Heart right ventricle (tissue), 16 donors: Measurements from ENCODE around the gene TNFAIP1. TPM values are rescaled to one million over a fixed set of nuclear protein-coding genes. Genes with fewer than 3 reads are reported as not detected.

Source experiments
- ATAC-seq, 8 donors: fragments of 200-7000 bp; cut with Tn5 transposase; one replicate each; pipeline ENCODE4 v1.9.1; 2020; ENCODE audit warnings: mild to moderate bottlenecking in 8 of 8, moderate library complexity in 8 of 8, moderate number of reproducible peaks in 1 of 8
- DNase-seq, 2 donors: peaks; one replicate each; pipeline ENCODE4 v3.0.0-alpha.2; 2020
- H3K27ac ChIP-seq, 10 donors: fragments of 200-600 bp; sonication (generic) in 2 of 10; one replicate each; pipeline versions ENCODE4 v1.5.0 to v1.8.0; 2020 to 2022; ENCODE audit warnings: mild to moderate bottlenecking in 3 of 10
- H3K27me3 ChIP-seq, 7 donors: fragments of 200-600 bp; one replicate each; pipeline ENCODE4 v1.8.0; 2021 to 2022; ENCODE audit warnings: mild to moderate bottlenecking in 2 of 7
- H3K36me3 ChIP-seq, 9 donors: fragments of 200-600 bp; sonication (generic) in 1 of 9; one replicate each; pipeline versions ENCODE4 v1.5.0 to v1.8.0; 2020 to 2022; ENCODE audit warnings: mild to moderate bottlenecking in 2 of 9
- H3K4me1 ChIP-seq, 9 donors: fragments of 200-600 bp; sonication (generic) in 1 of 9; one replicate each; pipeline versions ENCODE4 v1.5.0 to v1.8.0; 2020 to 2022; ENCODE audit warnings: mild to moderate bottlenecking in 4 of 9
- H3K4me3 ChIP-seq, 10 donors: fragments of 200-600 bp; sonication (generic) in 2 of 10; one replicate each; pipeline versions ENCODE4 v1.5.0 to v1.8.0; 2020 to 2022; ENCODE audit warnings: mild to moderate bottlenecking in 7 of 10, moderate library complexity in 2 of 10
- H3K9me3 ChIP-seq, 11 donors: fragments of 200-600 bp in 10 of 11; sonication (generic) in 2 of 11; one replicate each; pipeline versions ENCODE4 v1.5.0 to v1.8.0; 2013 to 2022; ENCODE audit warnings: mild to moderate bottlenecking in 2 of 11, control low read depth in 1 of 11, moderate library complexity in 1 of 11
- WGBS, 2 donors: extraction: QIAGEN DNeasy Blood & Tissue Kit; methylation state at CpG; one replicate each; pipeline ENCODE4 v1.1.7; 2013; ENCODE audit warnings: inconsistent platforms in 1 of 2; 5-methylcytosine and 5-hydroxymethylcytosine counted together
- intact Hi-C, 10 donors: fragments of 100-400 bp; cut with DNase I; formaldehyde crosslinking; loops; one replicate each; pipeline versions ENCODE4 v1.11.1 to v1.14.2; 2022
- polyA plus RNA-seq, 2 donors: library from polyadenylated mRNA; stranded (reverse); fragments of 200-250 nt; gene quantifications; one replicate each; pipeline ENCODE4 v1.2.3, GENCODE V29; 2013
- total RNA-seq, 10 donors: library from RNA; stranded (reverse); fragmentation: NEBNext Ultra II Directional in 3 of 10; extraction: Animal tissue kit (Norgen Biotek cat#: 25700) in 3 of 10; gene quantifications; one replicate each; pipeline versions ENCODE4 v1.2.1 to v1.2.4, GENCODE V29; 2021 to 2023
- TF ChIP-seq, protein P1 (sequence below), 9 donors: fragments of 200-600 bp; sonication (generic) in 2 of 9; IDR thresholded peaks; one replicate each; pipeline versions ENCODE4 v1.5.0 to v1.8.0; 2021 to 2022; ENCODE audit warnings: antibody characterized with exemption in 9 of 9, mild to moderate bottlenecking in 5 of 9, moderate library complexity in 1 of 9
- donor health status: Arrhythmogenic right ventricular cardiomyopathy.
- donor health status: ischemic (EF 13 %, LVEDD 7.1; RV severe dilation, severe dysfunction).
- donor health status: healthy with polysubstance abuse.
- donor health status: DM: no; HTN: yes; CAD: no.
- donor health status: DM: no; HTN: no; CAD: no.
- donor health status: ischemic (EF 25% LVEDD 6.9; RV normal size, moderate dysfunction).
- donor health status: ischemic (EF 25% LVEDD 5.7; RV mildly dilated, moderate dysfunction).
- donor health status: healthy.
- donor health status: DM: yes; HTN: yes; CAD: no.
- donor health status: Ischemic cardiomyopathy.
- donor health status: ischemic (EF 35%, LVEDD 5.7; RV mildly dilated, moderate dysfunction).
- donor health status: nonischemic (EF 11% LVEDD 7.7; RV severe dilation, severe dysfunction).
- donor health status: DM: yes; HTN: yes; CAD: no.
- donor health status: PGD.
- donor health status: ischemic (EF 29% LVEDD 5.4; RV normal size, mild dysfunction).
- donor health status: nonischemic (EF 23%, LVEDD 6.1; RV moderate dilation, normal function).

TNFAIP1 gene
- total and polyA plus RNA-seq, 12 donors: 15.1 to 87.6 (median 43.2) TPM

DNA sequence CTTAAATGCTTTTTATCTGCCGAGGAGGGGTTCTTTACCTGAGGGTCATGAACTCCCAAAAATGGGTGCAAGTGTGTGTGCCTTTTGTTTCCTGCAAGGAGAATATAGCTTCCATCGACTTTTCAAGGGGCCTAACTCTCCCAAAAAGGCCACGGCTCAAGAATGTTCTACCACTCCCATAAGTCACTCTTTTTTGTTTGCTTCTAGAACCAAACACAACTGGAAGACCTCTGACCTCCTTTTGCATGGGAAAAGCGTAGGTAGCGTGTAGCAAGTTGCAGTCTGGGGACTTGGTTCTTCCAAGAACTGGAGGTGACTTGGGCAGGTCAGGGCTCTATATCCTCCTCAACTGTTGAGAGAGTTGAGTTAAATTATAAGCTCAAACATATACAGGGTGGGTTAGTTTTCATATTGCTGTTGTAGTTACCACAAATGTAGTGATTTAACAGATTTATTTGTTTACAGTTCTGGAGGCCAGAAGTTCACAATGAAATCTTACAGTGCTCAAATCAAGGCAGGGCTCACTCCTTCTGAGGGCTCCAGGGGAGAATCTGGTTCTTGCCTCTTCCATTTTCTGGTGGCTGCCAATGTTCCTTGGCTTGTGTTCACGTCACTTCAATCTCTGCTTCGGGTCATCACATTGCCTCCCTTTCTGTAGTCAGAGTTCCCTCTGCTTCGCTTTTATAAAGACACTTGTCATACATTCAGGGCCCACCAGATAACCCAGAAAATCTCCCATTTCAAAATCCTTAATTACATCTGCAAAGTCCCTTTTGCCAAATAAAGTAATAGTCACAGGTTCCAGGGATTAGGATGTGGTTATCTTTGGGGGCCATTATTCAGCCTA lies 15.1 kb upstream of the TNFAIP1 start:
- Histone ChIP-seq H3K27me3 (no peaks in the 10 kb centered on the region), H3K4me1 (peaks cover 3 to 31% (median 16%) of the 10 kb centered on the region in 9 donors), H3K9me3 (no peaks in the 10 kb centered on the region), H3K4me3 (no peak overlapping the region), H3K36me3 (no peaks in the 10 kb centered on the region), H3K27ac (no peak overlapping the region)
- TF ChIP-seq, protein P1, sequence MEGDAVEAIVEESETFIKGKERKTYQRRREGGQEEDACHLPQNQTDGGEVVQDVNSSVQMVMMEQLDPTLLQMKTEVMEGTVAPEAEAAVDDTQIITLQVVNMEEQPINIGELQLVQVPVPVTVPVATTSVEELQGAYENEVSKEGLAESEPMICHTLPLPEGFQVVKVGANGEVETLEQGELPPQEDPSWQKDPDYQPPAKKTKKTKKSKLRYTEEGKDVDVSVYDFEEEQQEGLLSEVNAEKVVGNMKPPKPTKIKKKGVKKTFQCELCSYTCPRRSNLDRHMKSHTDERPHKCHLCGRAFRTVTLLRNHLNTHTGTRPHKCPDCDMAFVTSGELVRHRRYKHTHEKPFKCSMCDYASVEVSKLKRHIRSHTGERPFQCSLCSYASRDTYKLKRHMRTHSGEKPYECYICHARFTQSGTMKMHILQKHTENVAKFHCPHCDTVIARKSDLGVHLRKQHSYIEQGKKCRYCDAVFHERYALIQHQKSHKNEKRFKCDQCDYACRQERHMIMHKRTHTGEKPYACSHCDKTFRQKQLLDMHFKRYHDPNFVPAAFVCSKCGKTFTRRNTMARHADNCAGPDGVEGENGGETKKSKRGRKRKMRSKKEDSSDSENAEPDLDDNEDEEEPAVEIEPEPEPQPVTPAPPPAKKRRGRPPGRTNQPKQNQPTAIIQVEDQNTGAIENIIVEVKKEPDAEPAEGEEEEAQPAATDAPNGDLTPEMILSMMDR (IDR thresholded peaks at IDR 0.05): no peak
- no peak for DNase-seq
- intact Hi-C loops: no loop called here
- ATAC-seq: no peak
- 73 to 78% methylated on average over 8 of the region's 8 CpGs for WGBS, 2 donors

- Histone ChIP-seq H3K27ac (no peak overlapping the region), H3K9me3 (no peaks in the 10 kb centered on the region), H3K4me1 (peaks cover 0 to 21% (median 7%) of the 10 kb centered on the region in 9 donors), H3K4me3 (no peak overlapping the region), H3K36me3 (peaks cover 0 to 36% (median 12%) of the 10 kb centered on the region in 9 donors), H3K27me3 (no peaks in the 10 kb centered on the region)
- intact Hi-C loops: no loop called here
- DNase-seq: no peak
- no peak for ATAC-seq
- TF ChIP-seq, protein P1 (IDR thresholded peaks at IDR 0.05): no peak
- 89 to 92% methylated on average over 5 of the region's 5 CpGs for WGBS, 2 donors
These were observed 11.3 kb upstream of the TNFAIP1 start for GRCh38 chr17:28324267-28324745.

DNA sequence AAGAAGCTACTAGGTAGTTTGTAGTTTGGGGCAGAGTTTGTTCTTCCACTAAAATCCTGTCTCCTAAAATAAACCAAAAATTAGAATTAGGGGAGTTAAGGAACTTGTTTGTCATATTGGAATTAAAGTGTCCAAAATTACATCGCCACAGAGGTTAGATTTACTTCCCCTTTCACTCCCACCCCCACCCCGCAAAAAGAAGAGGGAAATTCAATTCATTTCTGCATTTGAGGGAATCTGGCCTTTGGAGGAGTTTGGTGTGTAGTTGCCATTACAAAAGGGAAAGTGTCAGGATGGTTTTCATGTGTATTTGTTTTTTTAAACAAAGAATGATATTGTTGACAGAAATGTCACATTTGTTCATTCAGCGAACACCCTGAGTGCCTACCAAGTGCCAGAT lies 10.8 kb upstream of the TNFAIP1 start:
- WGBS, 2 donors: 92 to 95% methylated on average over 3 of the region's 3 CpGs
- ATAC-seq: no peak
- Histone ChIP-seq H3K4me3 (no peak overlapping the region), H3K27me3 (no peaks in the 10 kb centered on the region), H3K36me3 (peaks cover 0 to 40% (median 14%) of the 10 kb centered on the region in 9 donors), H3K9me3 (no peaks in the 10 kb centered on the region), H3K4me1 (peaks cover 0 to 17% (median 2%) of the 10 kb centered on the region in 9 donors), H3K27ac (no peak overlapping the region)
- TF ChIP-seq, protein P1 (IDR thresholded peaks at IDR 0.05): no peak
- no peak for DNase-seq
- intact Hi-C loops: no loop called here

DNA sequence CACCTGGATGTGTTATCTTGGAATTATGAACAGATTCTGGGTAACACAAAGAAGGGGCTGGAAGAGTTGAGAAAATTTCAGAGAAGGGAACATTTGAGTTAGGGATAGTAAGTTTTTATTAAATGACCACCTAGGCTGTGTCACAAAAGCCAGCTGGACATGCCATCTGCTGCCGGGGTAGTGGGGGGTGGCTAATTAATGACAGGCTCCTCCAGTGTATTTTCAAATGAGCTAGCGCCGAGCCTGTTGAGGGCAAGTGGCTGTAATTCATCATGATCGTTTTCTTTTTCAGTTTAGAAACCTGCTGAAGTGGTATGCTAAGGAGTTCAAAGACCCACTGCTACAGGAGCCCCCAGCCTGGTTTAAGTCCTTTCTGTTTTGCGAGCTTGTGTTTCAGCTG lies 10.3 kb upstream of the TNFAIP1 start:
- no peak overlapping the region for H3K4me3 ChIP-seq
- H3K27ac ChIP-seq: no peak overlapping the region
- peaks cover 0 to 44% (median 19%) of the 10 kb centered on the region in 9 donors for H3K36me3 ChIP-seq
- H3K9me3 ChIP-seq: no peaks in the 10 kb centered on the region
- H3K27me3 ChIP-seq: no peaks in the 10 kb centered on the region
- ATAC-seq (no peak), DNase-seq (no peak)
- TF ChIP-seq, protein P1 (IDR thresholded peaks at IDR 0.05): no peak
- WGBS, 2 donors: 87 to 89% methylated on average over 5 of the region's 5 CpGs
- H3K4me1 ChIP-seq: peaks cover 0 to 12% (median 0%) of the 10 kb centered on the region in 9 donors
- intact Hi-C loops: no loop called here
